ENCODE results near the gene SMARCAL1. TPM values are rescaled to one million over a fixed set of nuclear protein-coding genes. Genes with fewer than 3 reads are reported as not detected.

The SMARCAL1 gene
- total RNA-seq, 5 donors from 2014 or later (not counting 1 experiment from before 2014, with no cell fraction given) = 17.2 to 30.5 (median 25.4) TPM

GRCh38 chr2:216480221-216480620 lies 67.9 kb downstream of the SMARCAL1 start:
- POLR2A ChIA-PET = no interaction called here
- DNase-seq = no peak
- no peaks in the 10 kb centered on the region for H3K27me3 ChIP-seq (replicated peaks in 1 of 2; ENCODE audit: control insufficient read depth in 2 of 2, extremely low read depth in 1 of 2, insufficient read depth in 2 of 2, low read length in 1 of 2)
- H3K36me3 ChIP-seq (ENCODE audit: control insufficient read depth in 2 of 2, extremely low read depth in 1 of 2, insufficient read depth in 1 of 2, low read length in 1 of 2) = peaks cover 10 to 50% of the 10 kb centered on the region in 2 donors
- CTCF ChIA-PET = no interaction called here
- H3K9me3 Mint-ChIP-seq = no peaks in the 10 kb centered on the region
- peaks cover 6 to 7% of the 10 kb centered on the region in 2 experiments for H3K4me1 ChIP-seq (ENCODE audit: control insufficient read depth in 1 of 2, extremely low read depth in 1 of 2, insufficient read depth in 2 of 2, low read length in 2 of 2)
- H3K27me3 Mint-ChIP-seq = no peaks in the 10 kb centered on the region
- no peak overlapping the region for H3K4me3 Mint-ChIP-seq
- H3K9me3 ChIP-seq = no peaks in the 10 kb centered on the region
- H3K36me3 Mint-ChIP-seq = peaks cover 44% of the 10 kb centered on the region
- H3K27ac Mint-ChIP-seq = no peak overlapping the region
- H3K4me1 Mint-ChIP-seq = peaks cover 6 to 7% (median 7%) of the 10 kb centered on the region in 3 donors
- WGBS (ENCODE audit: insufficient coverage) = no CpG with 5 or more reads among the region's 3 CpGs
- no peak overlapping the region for H3K4me3 ChIP-seq (ENCODE audit: control insufficient read depth in 1 of 2, extremely low read depth in 1 of 2, low read length in 1 of 2)
- no peak overlapping the region for H3K27ac ChIP-seq (ENCODE audit: low read length)
- no peak for ATAC-seq (replicated peaks in 1 of 4)

GRCh38 chr2:216482640-216483039 lies 70.4 kb downstream of the SMARCAL1 start:
- DNase-seq = no peak
- no peaks in the 10 kb centered on the region for H3K4me1 Mint-ChIP-seq
- Histone ChIP-seq H3K36me3 (ENCODE audit: control insufficient read depth in 2 of 2, extremely low read depth in 1 of 2, insufficient read depth in 1 of 2, low read length in 1 of 2) (peaks cover 10 to 38% of the 10 kb centered on the region in 2 donors), H3K9me3 (no peaks in the 10 kb centered on the region), H3K27ac (ENCODE audit: low read length) (no peak overlapping the region), H3K4me1 (ENCODE audit: control insufficient read depth in 1 of 2, extremely low read depth in 1 of 2, insufficient read depth in 2 of 2, low read length in 2 of 2) (no peaks in the 10 kb centered on the region), H3K4me3 (ENCODE audit: control insufficient read depth in 1 of 2, extremely low read depth in 1 of 2, low read length in 1 of 2) (no peak overlapping the region), H3K27me3 (replicated peaks in 1 of 2; ENCODE audit: control insufficient read depth in 2 of 2, extremely low read depth in 1 of 2, insufficient read depth in 2 of 2, low read length in 1 of 2) (no peaks in the 10 kb centered on the region)
- ATAC-seq (replicated peaks in 1 of 4) = no peak
- no peaks in the 10 kb centered on the region for H3K27me3 Mint-ChIP-seq
- POLR2A ChIA-PET = interaction anchor here in 1 of 2 donors (0.6 kb wide), 1 partner anchor 9 kb away, joined by 3 read pairs; no protein-coding TSS in a partner anchor
- peaks cover 37% of the 10 kb centered on the region for H3K36me3 Mint-ChIP-seq
- H3K9me3 Mint-ChIP-seq = no peaks in the 10 kb centered on the region
- no peak overlapping the region for H3K27ac Mint-ChIP-seq
- CTCF ChIA-PET = no interaction called here
- WGBS (ENCODE audit: insufficient coverage) = 75% methylated on average over 1 of the region's 2 CpGs
- H3K4me3 Mint-ChIP-seq = no peak overlapping the region

GRCh38 chr2:216485237-216485636 lies 73.0 kb downstream of the SMARCAL1 start:
- ChIA-PET CTCF (no interaction called here), POLR2A (no interaction called here)
- no peaks in the 10 kb centered on the region for H3K9me3 ChIP-seq
- H3K9me3 Mint-ChIP-seq = no peaks in the 10 kb centered on the region
- H3K4me3 ChIP-seq (ENCODE audit: control insufficient read depth in 1 of 2, extremely low read depth in 1 of 2, low read length in 1 of 2) = no peak overlapping the region
- H3K27me3 Mint-ChIP-seq = no peaks in the 10 kb centered on the region
- WGBS (ENCODE audit: insufficient coverage) = 79% methylated on average over 3 of the region's 3 CpGs
- H3K4me1 ChIP-seq (ENCODE audit: control insufficient read depth in 1 of 2, extremely low read depth in 1 of 2, insufficient read depth in 2 of 2, low read length in 2 of 2) = peaks cover 0 to 3% of the 10 kb centered on the region in 2 experiments
- no peak overlapping the region for H3K27ac Mint-ChIP-seq
- peaks cover 0 to 5% (median 2%) of the 10 kb centered on the region in 3 donors for H3K4me1 Mint-ChIP-seq
- ATAC-seq (replicated peaks in 1 of 4) (no peak), DNase-seq (no peak)
- no peak overlapping the region for H3K27ac ChIP-seq (ENCODE audit: low read length)
- H3K27me3 ChIP-seq (replicated peaks in 1 of 2; ENCODE audit: control insufficient read depth in 2 of 2, extremely low read depth in 1 of 2, insufficient read depth in 2 of 2, low read length in 1 of 2) = no peaks in the 10 kb centered on the region
- peaks cover 0 to 17% of the 10 kb centered on the region in 2 donors for H3K36me3 ChIP-seq (ENCODE audit: control insufficient read depth in 2 of 2, extremely low read depth in 1 of 2, insufficient read depth in 1 of 2, low read length in 1 of 2)
- H3K36me3 Mint-ChIP-seq = peaks cover 20% of the 10 kb centered on the region
- H3K4me3 Mint-ChIP-seq = no peak overlapping the region

- no peak overlapping the region for H3K27ac ChIP-seq (ENCODE audit: low read length)
- CTCF ChIA-PET = no interaction called here
- H3K9me3 ChIP-seq = no peaks in the 10 kb centered on the region
- no peaks in the 10 kb centered on the region for H3K9me3 Mint-ChIP-seq
- H3K4me3 Mint-ChIP-seq = no peak overlapping the region
- H3K4me1 ChIP-seq (ENCODE audit: control insufficient read depth in 1 of 2, extremely low read depth in 1 of 2, insufficient read depth in 2 of 2, low read length in 2 of 2) = peaks cover 0 to 3% of the 10 kb centered on the region in 2 experiments
- H3K4me1 Mint-ChIP-seq = peaks cover 0 to 5% (median 2%) of the 10 kb centered on the region in 3 donors
- ATAC-seq (replicated peaks in 1 of 4) = no peak
- POLR2A ChIA-PET = no interaction called here
- peaks cover 15% of the 10 kb centered on the region for H3K36me3 Mint-ChIP-seq
- peak overlapping the region in 1 of 2 donors; percentile 6 for H3K27ac Mint-ChIP-seq
- no peaks in the 10 kb centered on the region for H3K27me3 Mint-ChIP-seq
- H3K27me3 ChIP-seq (replicated peaks in 1 of 2; ENCODE audit: control insufficient read depth in 2 of 2, extremely low read depth in 1 of 2, insufficient read depth in 2 of 2, low read length in 1 of 2) = no peaks in the 10 kb centered on the region
- no peak for DNase-seq
- H3K4me3 ChIP-seq (ENCODE audit: control insufficient read depth in 1 of 2, extremely low read depth in 1 of 2, low read length in 1 of 2) = no peak overlapping the region
- peaks cover 0 to 11% of the 10 kb centered on the region in 2 donors for H3K36me3 ChIP-seq (ENCODE audit: control insufficient read depth in 2 of 2, extremely low read depth in 1 of 2, insufficient read depth in 1 of 2, low read length in 1 of 2)
- 60% methylated on average over 1 of the region's 5 CpGs for WGBS (ENCODE audit: insufficient coverage)
Measured at GRCh38 chr2:216485745-216486144, 73.5 kb downstream of the SMARCAL1 start.

GRCh38 chr2:216486271-216486670 lies 74.0 kb downstream of the SMARCAL1 start:
- CTCF ChIA-PET = no interaction called here
- no peak overlapping the region for H3K4me3 Mint-ChIP-seq

GRCh38 chr2:216486708-216487107 lies 74.4 kb downstream of the SMARCAL1 start:
- Histone ChIP-seq H3K27me3 (replicated peaks in 1 of 2; ENCODE audit: control insufficient read depth in 2 of 2, extremely low read depth in 1 of 2, insufficient read depth in 2 of 2, low read length in 1 of 2) (no peaks in the 10 kb centered on the region), H3K4me1 (ENCODE audit: control insufficient read depth in 1 of 2, extremely low read depth in 1 of 2, insufficient read depth in 2 of 2, low read length in 2 of 2) (peaks cover 0 to 3% of the 10 kb centered on the region in 2 experiments), H3K27ac (ENCODE audit: low read length) (no peak overlapping the region), H3K9me3 (no peaks in the 10 kb centered on the region), H3K36me3 (ENCODE audit: control insufficient read depth in 2 of 2, extremely low read depth in 1 of 2, insufficient read depth in 1 of 2, low read length in 1 of 2) (peaks cover 0 to 10% of the 10 kb centered on the region in 2 donors), H3K4me3 (ENCODE audit: control insufficient read depth in 1 of 2, extremely low read depth in 1 of 2, low read length in 1 of 2) (no peak overlapping the region)
- no peak overlapping the region for H3K27ac Mint-ChIP-seq
- POLR2A ChIA-PET = interaction anchor here in 1 of 2 donors (0.5 kb wide), 1 partner anchor 464 kb away, joined by 3 read pairs; no protein-coding TSS in a partner anchor
- CTCF ChIA-PET = no interaction called here
- DNase-seq (no peak), ATAC-seq (replicated peaks in 1 of 4) (no peak)
- H3K27me3 Mint-ChIP-seq = no peaks in the 10 kb centered on the region
- WGBS (ENCODE audit: insufficient coverage) = 95% methylated on average over 2 of the region's 4 CpGs
- H3K36me3 Mint-ChIP-seq = peaks cover 11% of the 10 kb centered on the region
- no peak overlapping the region for H3K4me3 Mint-ChIP-seq
- H3K4me1 Mint-ChIP-seq = peaks cover 0 to 5% (median 2%) of the 10 kb centered on the region in 3 donors
- H3K9me3 Mint-ChIP-seq = no peaks in the 10 kb centered on the region

More at GRCh38 chr2:216486271-216486670, 74.0 kb downstream of the SMARCAL1 start:
- H3K27me3 Mint-ChIP-seq = no peaks in the 10 kb centered on the region
- H3K27ac Mint-ChIP-seq = no peak overlapping the region
- no peak for DNase-seq
- peaks cover 13% of the 10 kb centered on the region for H3K36me3 Mint-ChIP-seq
- H3K36me3 ChIP-seq (ENCODE audit: control insufficient read depth in 2 of 2, extremely low read depth in 1 of 2, insufficient read depth in 1 of 2, low read length in 1 of 2) = peaks cover 0 to 10% of the 10 kb centered on the region in 2 donors
- peaks cover 0 to 5% (median 2%) of the 10 kb centered on the region in 3 donors for H3K4me1 Mint-ChIP-seq
- H3K9me3 ChIP-seq = no peaks in the 10 kb centered on the region
- H3K4me3 ChIP-seq (ENCODE audit: control insufficient read depth in 1 of 2, extremely low read depth in 1 of 2, low read length in 1 of 2) = no peak overlapping the region
- no peak for ATAC-seq (replicated peaks in 1 of 4)
- no peaks in the 10 kb centered on the region for H3K27me3 ChIP-seq (replicated peaks in 1 of 2; ENCODE audit: control insufficient read depth in 2 of 2, extremely low read depth in 1 of 2, insufficient read depth in 2 of 2, low read length in 1 of 2)
- no peaks in the 10 kb centered on the region for H3K9me3 Mint-ChIP-seq
- POLR2A ChIA-PET = no interaction called here
- 100% methylated on average over 1 of the region's 7 CpGs for WGBS (ENCODE audit: insufficient coverage)
- peaks cover 0 to 3% of the 10 kb centered on the region in 2 experiments for H3K4me1 ChIP-seq (ENCODE audit: control insufficient read depth in 1 of 2, extremely low read depth in 1 of 2, insufficient read depth in 2 of 2, low read length in 2 of 2)
- H3K27ac ChIP-seq (ENCODE audit: low read length) = no peak overlapping the region

- ATAC-seq (replicated peaks in 1 of 4) = no peak
- peaks cover 3% of the 10 kb centered on the region for H3K36me3 Mint-ChIP-seq
- H3K4me3 ChIP-seq (ENCODE audit: control insufficient read depth in 1 of 2, extremely low read depth in 1 of 2, low read length in 1 of 2) = no peak overlapping the region
Measured at GRCh38 chr2:216490061-216490460, 77.8 kb downstream of the SMARCAL1 start.

More at GRCh38 chr2:216490061-216490460, 77.8 kb downstream of the SMARCAL1 start:
- ChIA-PET POLR2A (no interaction called here), CTCF (no interaction called here)
- Histone ChIP-seq H3K36me3 (ENCODE audit: control insufficient read depth in 2 of 2, extremely low read depth in 1 of 2, insufficient read depth in 1 of 2, low read length in 1 of 2) (no peaks in the 10 kb centered on the region), H3K9me3 (no peaks in the 10 kb centered on the region), H3K4me1 (ENCODE audit: control insufficient read depth in 1 of 2, extremely low read depth in 1 of 2, insufficient read depth in 2 of 2, low read length in 2 of 2) (peaks cover 0 to 3% of the 10 kb centered on the region in 2 experiments), H3K27me3 (replicated peaks in 1 of 2; ENCODE audit: control insufficient read depth in 2 of 2, extremely low read depth in 1 of 2, insufficient read depth in 2 of 2, low read length in 1 of 2) (no peaks in the 10 kb centered on the region), H3K27ac (ENCODE audit: low read length) (no peak overlapping the region)
- Mint-ChIP-seq H3K27ac (no peak overlapping the region), H3K4me3 (no peak overlapping the region), H3K27me3 (no peaks in the 10 kb centered on the region), H3K4me1 (peaks cover 0 to 8% (median 5%) of the 10 kb centered on the region in 3 donors), H3K9me3 (no peaks in the 10 kb centered on the region)
- WGBS (ENCODE audit: insufficient coverage) = no CpG with 5 or more reads among the region's 1 CpG
- DNase-seq = no peak
